GM12878 (cell line): ENCODE data around the gene DPP6. TPM values are rescaled to one million over a fixed set of nuclear protein-coding genes. Genes with fewer than 3 reads are reported as not detected.

ENCODE experiments used
- ATAC-seq: fragments of 200-7000 bp; cut with Tn5 transposase; 3 replicates; pipeline ENCODE4 v1.9.1; 2020; ENCODE audit warnings: mild to moderate bottlenecking, moderate library complexity
- BruUV-seq: library from RNA; stranded (reverse); fragments of 400-500 nt; replicated peaks from 2 replicates; lab custom pipeline; 2021; lab: Mats Ljungman, UMichigan
- CTCF ChIA-PET: fragments of 300-600 bp; sonication (Branson Sonifier 250); formaldehyde crosslinking; extraction: SDS; loops from one replicate; lab custom pipeline; 2021; ENCODE audit warnings: inconsistent platforms; lab: Yijun Ruan, JAX
- POLR2A ChIA-PET: fragments of 350-600 bp; formaldehyde crosslinking; extraction: SDS; loops from one replicate; lab custom pipeline; 2021; ENCODE audit warnings: inconsistent platforms; lab: Charles Lee
- RAD21 ChIA-PET: fragments of 300-600 bp; sonication (Branson Sonifier 250); formaldehyde crosslinking; loops from one replicate; lab custom pipeline; 2023; ENCODE audit warnings: antibody characterized with exemption; ENCODE audit not compliant: unreplicated experiment; lab: Charles Lee
- SMC1A ChIA-PET: fragments of 300-600 bp; sonication (Branson Sonifier 250); formaldehyde crosslinking; loops from one replicate; lab custom pipeline; 2023; ENCODE audit not compliant: unreplicated experiment, uncharacterized antibody; lab: Charles Lee
- DNase-seq: peaks from one replicate; pipeline ENCODE4 v3.0.0-alpha.2; 2011; ENCODE audit warnings: low read depth, low spot score
- FAIRE-seq: peaks from 3 replicates; lab custom pipeline; 2011; peaks lifted over from hg19 to GRCh38; lab: Jason Lieb, UNC
- H2AFZ ChIP-seq: 2 replicates; pipeline ENCODE4 v1.6.0; 2011; ENCODE audit warnings: low read depth, low read length, control low read depth; ENCODE audit not compliant: control insufficient read depth
- H3K27ac ChIP-seq: 2 replicates; pipeline ENCODE4 v1.5.1; 2011; ENCODE audit warnings: control low read depth; ENCODE audit not compliant: control insufficient read depth, insufficient read depth
- H3K27me3 ChIP-seq, 2 experiments: replicated peaks in 1 of 2; 2 replicates each; pipeline versions ENCODE4 v1.6.0 to v1.6.1; 2011; ENCODE audit warnings: low read length in 1 of 2; ENCODE audit not compliant: control insufficient read depth in 2 of 2, insufficient read depth in 2 of 2
- H3K36me3 ChIP-seq, 2 experiments: 2 replicates each; pipeline ENCODE4 v1.5.1; 2011; ENCODE audit warnings: low read length in 1 of 2; ENCODE audit not compliant: control insufficient read depth in 2 of 2, insufficient read depth in 2 of 2
- H3K4me1 ChIP-seq: 2 replicates; pipeline ENCODE4 v1.6.1; 2011; ENCODE audit warnings: mild to moderate bottlenecking, low read length, moderate library complexity, mixed read lengths; ENCODE audit not compliant: control insufficient read depth, insufficient read depth
- H3K4me2 ChIP-seq: 2 replicates; pipeline ENCODE4 v1.6.0; 2011; ENCODE audit warnings: control low read depth; ENCODE audit not compliant: control insufficient read depth, insufficient read depth
- H3K4me3 ChIP-seq: fragments of 200-600 bp; sonication (generic); 2 replicates; pipeline ENCODE4 v1.5.1; 2016
- H3K79me2 ChIP-seq: 2 replicates; pipeline ENCODE4 v1.6.0; 2011; ENCODE audit warnings: low read length; ENCODE audit not compliant: control insufficient read depth, insufficient read depth
- H3K9ac ChIP-seq: 2 replicates; pipeline ENCODE4 v1.8.0; 2011; ENCODE audit warnings: low read length, control low read depth, mixed read lengths; ENCODE audit not compliant: control insufficient read depth, insufficient read depth
- H3K9me3 ChIP-seq: replicated peaks from 3 replicates; pipeline ENCODE4 v1.5.1; 2011; ENCODE audit warnings: mild to moderate bottlenecking, low read length; ENCODE audit not compliant: control insufficient read depth, insufficient read depth
- H4K20me1 ChIP-seq: 2 replicates; pipeline ENCODE4 v1.6.0; 2011; ENCODE audit not compliant: control insufficient read depth, insufficient read depth
- BHLHE40 ChIP-seq, 2 experiments: fragments of 450-650 bp in 1 of 2; IDR thresholded peaks; 2 replicates each; pipeline ENCODE4 v1.6.1; 2011 to 2017; ENCODE audit warnings: low read depth in 2 of 2, borderline replicate concordance in 1 of 2, improper control_type of control experiment in 1 of 2, low read length in 1 of 2, mild to moderate bottlenecking in 1 of 2
- PAX8 ChIP-seq: fragments of 450-650 bp; IDR thresholded peaks from 2 replicates; pipeline ENCODE4 v1.6.1; 2017; ENCODE audit warnings: mild to moderate bottlenecking, moderate library complexity
- POLR2AphosphoS2 ChIP-seq: IDR thresholded peaks from 2 replicates; pipeline ENCODE4 v1.6.1; 2011; ENCODE audit warnings: low read depth, mild to moderate bottlenecking, low read length, improper control_type of control experiment, moderate library complexity
- RCOR1 ChIP-seq: conservative IDR thresholded peaks from 2 replicates; pipeline ENCODE4 v1.6.1; 2012; ENCODE audit warnings: low read depth, low read length, improper control_type of control experiment
- SMAD5 ChIP-seq: IDR thresholded peaks from 2 replicates; pipeline ENCODE4 v1.6.1; 2016; ENCODE audit warnings: antibody characterized with exemption, low read depth
- WRNIP1 ChIP-seq: IDR thresholded peaks from 2 replicates; pipeline ENCODE4 v1.6.1; 2011; ENCODE audit warnings: low read depth, low read length, improper control_type of control experiment, borderline replicate concordance
- WGBS: methylation state at CpG from one replicate; pipeline ENCODE4 v1.1.6; 2016; ENCODE audit warnings: low lambda C conversion rate; ENCODE audit not compliant: insufficient replicate concordance, insufficient coverage; ENCODE audit errors: missing lambda C conversion rate; 5-methylcytosine and 5-hydroxymethylcytosine counted together
- in situ Hi-C: fragments of 300-500 bp; cut with MboI; formaldehyde crosslinking; loops from 9 replicates; pipeline ENCODE4 v1.14.3; 2018; ENCODE audit warnings: mixed read lengths
- intact Hi-C: fragments of 100-400 bp; cut with micrococcal nuclease; formaldehyde crosslinking; loops from one replicate; pipeline ENCODE4 v1.14.2; 2022; ENCODE audit not compliant: unreplicated experiment
- polyA plus RNA-seq, 11 experiments: library from polyadenylated mRNA; depleted of rRNA in 4 of 11; unstranded in 6 of 11; stranded (reverse) in 5 of 11; fragments of >200 nt; fragmentation: Nextera tagmentation in 4 of 11; fragmentation: Illumina TruSeq in 1 of 11; extraction: Ambion mirVana in 4 of 11; extraction: Trizol in 1 of 11; gene quantifications; 1 replicate in 1 of 11; 2 replicates in 10 of 11; pipeline versions ENCODE4 v1.2.1 to v1.2.3, GENCODE V29; 2011 to 2016; ENCODE audit warnings: inconsistent platforms in 2 of 11, missing spikeins in 2 of 11, low read depth in 1 of 11
- total RNA-seq, 4 experiments: library from RNA; depleted of rRNA in 3 of 4; stranded (reverse); fragments of >200 nt in 3 of 4; fragmentation: Illumina TruSeq in 1 of 4; extraction: Trizol in 1 of 4; gene quantifications; 2 replicates each; pipeline versions ENCODE4 v1.2.1 to v1.2.3, GENCODE V29; 2013 to 2021
- TF ChIP-seq, protein P1 (sequence below): fragments of 450-650 bp; IDR thresholded peaks from 2 replicates; pipeline ENCODE4 v1.6.1; 2016; ENCODE audit warnings: mild to moderate bottlenecking
- TF ChIP-seq, protein P2 (sequence below): IDR thresholded peaks from 2 replicates; pipeline ENCODE4 v1.6.1; 2012; ENCODE audit warnings: mild to moderate bottlenecking, low read depth, low read length
- TF ChIP-seq, protein P3 (sequence below): fragments of 450-650 bp; conservative IDR thresholded peaks from 2 replicates; pipeline ENCODE4 v1.6.1; 2017; ENCODE audit warnings: mild to moderate bottlenecking, moderate library complexity

DPP6 gene
- total and polyA plus RNA-seq, 10 of the 15 experiments (the other 5 are each of a cell fraction or from before 2014, with no cell fraction given): not detected

DNA sequence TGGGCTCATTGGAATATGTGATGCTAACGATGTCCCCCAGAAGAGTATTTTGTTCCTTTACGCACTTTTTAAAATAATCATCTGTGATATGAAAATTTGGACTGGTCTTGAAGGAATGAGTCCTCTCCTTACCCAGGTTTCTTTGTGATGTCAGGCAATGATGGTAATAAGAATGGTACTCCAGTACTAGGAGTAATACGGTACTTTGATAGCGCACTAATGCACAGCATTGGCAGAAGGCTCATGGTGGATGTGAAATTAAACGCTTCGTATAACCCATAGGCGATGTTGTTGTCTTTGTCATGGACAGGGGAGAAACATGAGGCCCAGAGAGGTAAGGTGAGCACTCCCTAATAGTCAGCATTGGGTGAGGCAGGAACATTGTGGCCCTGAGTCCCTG is 125.4 kb downstream of the DPP6 start:
- Histone ChIP-seq H3K27me3 (no peaks in the 10 kb centered on the region), H3K4me3 (no peak overlapping the region), H2AFZ (no peak overlapping the region), H3K36me3 (no peaks in the 10 kb centered on the region), H3K27ac (no peak overlapping the region), H3K4me1 (no peaks in the 10 kb centered on the region), H3K9me3 (no peaks in the 10 kb centered on the region), H4K20me1 (no peaks in the 10 kb centered on the region), H3K79me2 (no peaks in the 10 kb centered on the region), H3K4me2 (no peak overlapping the region), H3K9ac (no peak overlapping the region)
- DNase-seq (no peak), FAIRE-seq (no peak), ATAC-seq (no peak)
- WGBS: 59% methylated on average over 7 of the region's 7 CpGs
- ChIA-PET POLR2A (no interaction called here), SMC1A (no interaction called here), RAD21 (no interaction called here), CTCF (no interaction called here)
- no peak for TF ChIP-seq POLR2AphosphoS2
- intact Hi-C loops (no loop called here), in situ Hi-C loops (no loop called here)
- no TSS peak for BruUV-seq

- no peaks in the 10 kb centered on the region for H3K36me3 ChIP-seq
- SMC1A ChIA-PET: no interaction called here
- RAD21 ChIA-PET: no interaction called here
- no peak overlapping the region for H3K9ac ChIP-seq
- no TSS peak for BruUV-seq
- in situ Hi-C loops: no loop called here
- FAIRE-seq (no peak), DNase-seq (no peak), ATAC-seq (no peak)
- no peak overlapping the region for H3K4me3 ChIP-seq
- H3K79me2 ChIP-seq: no peaks in the 10 kb centered on the region
- no peaks in the 10 kb centered on the region for H3K9me3 ChIP-seq
- H2AFZ ChIP-seq: no peak overlapping the region
- H3K4me2 ChIP-seq: no peak overlapping the region
- H3K4me1 ChIP-seq: no peaks in the 10 kb centered on the region
- intact Hi-C loops: no loop called here
- POLR2A ChIA-PET: no interaction called here
- CTCF ChIA-PET: no interaction called here
- H3K27ac ChIP-seq: no peak overlapping the region
- H3K27me3 ChIP-seq: no peaks in the 10 kb centered on the region
- H4K20me1 ChIP-seq: no peaks in the 10 kb centered on the region
- no peak for TF ChIP-seq WRNIP1
- TF ChIP-seq, protein P1, sequence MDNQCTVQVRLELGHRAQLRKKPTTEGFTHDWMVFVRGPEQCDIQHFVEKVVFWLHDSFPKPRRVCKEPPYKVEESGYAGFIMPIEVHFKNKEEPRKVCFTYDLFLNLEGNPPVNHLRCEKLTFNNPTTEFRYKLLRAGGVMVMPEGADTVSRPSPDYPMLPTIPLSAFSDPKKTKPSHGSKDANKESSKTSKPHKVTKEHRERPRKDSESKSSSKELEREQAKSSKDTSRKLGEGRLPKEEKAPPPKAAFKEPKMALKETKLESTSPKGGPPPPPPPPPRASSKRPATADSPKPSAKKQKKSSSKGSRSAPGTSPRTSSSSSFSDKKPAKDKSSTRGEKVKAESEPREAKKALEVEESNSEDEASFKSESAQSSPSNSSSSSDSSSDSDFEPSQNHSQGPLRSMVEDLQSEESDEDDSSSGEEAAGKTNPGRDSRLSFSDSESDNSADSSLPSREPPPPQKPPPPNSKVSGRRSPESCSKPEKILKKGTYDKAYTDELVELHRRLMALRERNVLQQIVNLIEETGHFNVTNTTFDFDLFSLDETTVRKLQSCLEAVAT: no peak
- TF ChIP-seq, protein P2, sequence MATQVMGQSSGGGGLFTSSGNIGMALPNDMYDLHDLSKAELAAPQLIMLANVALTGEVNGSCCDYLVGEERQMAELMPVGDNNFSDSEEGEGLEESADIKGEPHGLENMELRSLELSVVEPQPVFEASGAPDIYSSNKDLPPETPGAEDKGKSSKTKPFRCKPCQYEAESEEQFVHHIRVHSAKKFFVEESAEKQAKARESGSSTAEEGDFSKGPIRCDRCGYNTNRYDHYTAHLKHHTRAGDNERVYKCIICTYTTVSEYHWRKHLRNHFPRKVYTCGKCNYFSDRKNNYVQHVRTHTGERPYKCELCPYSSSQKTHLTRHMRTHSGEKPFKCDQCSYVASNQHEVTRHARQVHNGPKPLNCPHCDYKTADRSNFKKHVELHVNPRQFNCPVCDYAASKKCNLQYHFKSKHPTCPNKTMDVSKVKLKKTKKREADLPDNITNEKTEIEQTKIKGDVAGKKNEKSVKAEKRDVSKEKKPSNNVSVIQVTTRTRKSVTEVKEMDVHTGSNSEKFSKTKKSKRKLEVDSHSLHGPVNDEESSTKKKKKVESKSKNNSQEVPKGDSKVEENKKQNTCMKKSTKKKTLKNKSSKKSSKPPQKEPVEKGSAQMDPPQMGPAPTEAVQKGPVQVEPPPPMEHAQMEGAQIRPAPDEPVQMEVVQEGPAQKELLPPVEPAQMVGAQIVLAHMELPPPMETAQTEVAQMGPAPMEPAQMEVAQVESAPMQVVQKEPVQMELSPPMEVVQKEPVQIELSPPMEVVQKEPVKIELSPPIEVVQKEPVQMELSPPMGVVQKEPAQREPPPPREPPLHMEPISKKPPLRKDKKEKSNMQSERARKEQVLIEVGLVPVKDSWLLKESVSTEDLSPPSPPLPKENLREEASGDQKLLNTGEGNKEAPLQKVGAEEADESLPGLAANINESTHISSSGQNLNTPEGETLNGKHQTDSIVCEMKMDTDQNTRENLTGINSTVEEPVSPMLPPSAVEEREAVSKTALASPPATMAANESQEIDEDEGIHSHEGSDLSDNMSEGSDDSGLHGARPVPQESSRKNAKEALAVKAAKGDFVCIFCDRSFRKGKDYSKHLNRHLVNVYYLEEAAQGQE: no peak
- no peak for TF ChIP-seq SMAD5
- TF ChIP-seq BHLHE40 (IDR thresholded peaks at IDR 0.05; ENCODE audit: borderline replicate concordance in 1 of 2, low read depth in 2 of 2, low read length in 1 of 2): no peak
- TF ChIP-seq PAX8: no peak
- no peak for TF ChIP-seq RCOR1
- TF ChIP-seq, protein P3, sequence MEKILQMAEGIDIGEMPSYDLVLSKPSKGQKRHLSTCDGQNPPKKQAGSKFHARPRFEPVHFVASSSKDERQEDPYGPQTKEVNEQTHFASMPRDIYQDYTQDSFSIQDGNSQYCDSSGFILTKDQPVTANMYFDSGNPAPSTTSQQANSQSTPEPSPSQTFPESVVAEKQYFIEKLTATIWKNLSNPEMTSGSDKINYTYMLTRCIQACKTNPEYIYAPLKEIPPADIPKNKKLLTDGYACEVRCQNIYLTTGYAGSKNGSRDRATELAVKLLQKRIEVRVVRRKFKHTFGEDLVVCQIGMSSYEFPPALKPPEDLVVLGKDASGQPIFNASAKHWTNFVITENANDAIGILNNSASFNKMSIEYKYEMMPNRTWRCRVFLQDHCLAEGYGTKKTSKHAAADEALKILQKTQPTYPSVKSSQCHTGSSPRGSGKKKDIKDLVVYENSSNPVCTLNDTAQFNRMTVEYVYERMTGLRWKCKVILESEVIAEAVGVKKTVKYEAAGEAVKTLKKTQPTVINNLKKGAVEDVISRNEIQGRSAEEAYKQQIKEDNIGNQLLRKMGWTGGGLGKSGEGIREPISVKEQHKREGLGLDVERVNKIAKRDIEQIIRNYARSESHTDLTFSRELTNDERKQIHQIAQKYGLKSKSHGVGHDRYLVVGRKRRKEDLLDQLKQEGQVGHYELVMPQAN: no peak
These were observed 126.7 kb downstream of the DPP6 start for GRCh38 chr7:154178895-154179294.
